ENCODE data around the gene ECD. TPM values are rescaled to one million over a fixed set of nuclear protein-coding genes. Genes with fewer than 3 reads are reported as not detected.

Gene ECD
- total RNA-seq, 1 donor from 2014 or later, result 6.2 TPM

DNA sequence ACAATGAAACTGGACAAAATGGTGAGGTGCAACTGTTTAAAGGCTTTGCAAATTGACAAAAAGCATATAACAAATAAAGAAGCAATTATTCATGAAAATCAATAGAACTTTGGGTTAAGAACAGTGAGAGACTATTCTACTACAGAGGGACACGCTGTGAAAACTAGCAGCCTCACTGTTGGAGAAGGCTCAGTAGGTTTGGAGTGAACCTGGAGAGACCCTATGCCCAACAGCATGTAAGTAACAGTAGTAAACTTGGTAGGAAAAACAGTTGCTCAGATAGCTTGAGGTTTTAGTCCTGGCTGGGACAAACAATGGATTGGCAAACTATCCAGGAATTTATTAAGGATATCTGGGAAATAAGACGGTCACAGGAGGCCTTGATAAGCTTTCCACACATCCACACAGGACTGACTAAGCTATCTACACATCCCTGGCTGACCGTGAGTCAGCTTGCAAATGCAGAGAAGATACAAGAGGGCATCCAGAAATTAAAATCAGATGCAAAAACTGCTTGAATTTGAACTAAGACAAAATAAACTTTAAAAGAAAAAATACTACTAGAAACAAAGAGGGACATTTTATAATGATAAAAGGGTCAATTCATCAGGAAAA is 16.0 kb upstream of the ECD start:
- H3K36me3 ChIP-seq, result peaks cover 28 to 51% of the 10 kb centered on the region in 2 donors
- no peaks in the 10 kb centered on the region for H3K9me3 ChIP-seq
- no peak overlapping the region for H3K27ac ChIP-seq

DNA sequence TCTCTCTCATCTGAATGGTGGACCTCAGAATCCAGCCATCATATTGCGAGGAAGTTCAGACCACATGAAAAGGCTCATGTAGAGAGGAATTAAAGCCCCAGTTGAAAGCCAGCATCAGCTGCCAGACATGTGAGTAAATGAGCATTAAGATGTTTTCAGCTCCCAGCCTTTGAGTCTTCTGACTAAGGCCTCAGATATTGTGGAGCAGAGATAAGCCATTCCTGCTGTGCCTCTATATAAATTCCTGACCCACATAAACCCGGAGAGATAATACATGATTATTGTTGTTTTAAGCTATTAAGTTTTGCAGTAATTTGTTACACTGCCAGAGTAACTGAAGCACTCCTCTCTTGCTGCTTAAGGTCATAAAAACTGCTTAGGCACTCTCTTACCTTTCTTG is 14.8 kb upstream of the ECD start:
- H3K27me3 ChIP-seq, result no peaks in the 10 kb centered on the region
- intact Hi-C loops (cut with DNase I), result no loop called here
- no peak overlapping the region for H3K27ac ChIP-seq
- TF ChIP-seq, protein P1, sequence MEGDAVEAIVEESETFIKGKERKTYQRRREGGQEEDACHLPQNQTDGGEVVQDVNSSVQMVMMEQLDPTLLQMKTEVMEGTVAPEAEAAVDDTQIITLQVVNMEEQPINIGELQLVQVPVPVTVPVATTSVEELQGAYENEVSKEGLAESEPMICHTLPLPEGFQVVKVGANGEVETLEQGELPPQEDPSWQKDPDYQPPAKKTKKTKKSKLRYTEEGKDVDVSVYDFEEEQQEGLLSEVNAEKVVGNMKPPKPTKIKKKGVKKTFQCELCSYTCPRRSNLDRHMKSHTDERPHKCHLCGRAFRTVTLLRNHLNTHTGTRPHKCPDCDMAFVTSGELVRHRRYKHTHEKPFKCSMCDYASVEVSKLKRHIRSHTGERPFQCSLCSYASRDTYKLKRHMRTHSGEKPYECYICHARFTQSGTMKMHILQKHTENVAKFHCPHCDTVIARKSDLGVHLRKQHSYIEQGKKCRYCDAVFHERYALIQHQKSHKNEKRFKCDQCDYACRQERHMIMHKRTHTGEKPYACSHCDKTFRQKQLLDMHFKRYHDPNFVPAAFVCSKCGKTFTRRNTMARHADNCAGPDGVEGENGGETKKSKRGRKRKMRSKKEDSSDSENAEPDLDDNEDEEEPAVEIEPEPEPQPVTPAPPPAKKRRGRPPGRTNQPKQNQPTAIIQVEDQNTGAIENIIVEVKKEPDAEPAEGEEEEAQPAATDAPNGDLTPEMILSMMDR (IDR thresholded peaks at IDR 0.05), result no peak
- H3K4me1 ChIP-seq, result no peaks in the 10 kb centered on the region
- H3K9me3 ChIP-seq, result no peaks in the 10 kb centered on the region
- no peak for DNase-seq (ENCODE audit: low spot score in 2 of 2)
- peaks cover 28 to 58% of the 10 kb centered on the region in 2 donors for H3K36me3 ChIP-seq
- H3K4me3 ChIP-seq, result no peak overlapping the region

More for the DNA sequence above, 16.0 kb upstream of the ECD start:
- TF ChIP-seq, protein P1 (IDR thresholded peaks at IDR 0.05), result no peak
- intact Hi-C loops (cut with DNase I), result no loop called here
- Histone ChIP-seq H3K4me1 (no peaks in the 10 kb centered on the region), H3K27me3 (no peaks in the 10 kb centered on the region), H3K4me3 (no peak overlapping the region)
- no peak for DNase-seq (ENCODE audit: low spot score in 2 of 2)

DNA sequence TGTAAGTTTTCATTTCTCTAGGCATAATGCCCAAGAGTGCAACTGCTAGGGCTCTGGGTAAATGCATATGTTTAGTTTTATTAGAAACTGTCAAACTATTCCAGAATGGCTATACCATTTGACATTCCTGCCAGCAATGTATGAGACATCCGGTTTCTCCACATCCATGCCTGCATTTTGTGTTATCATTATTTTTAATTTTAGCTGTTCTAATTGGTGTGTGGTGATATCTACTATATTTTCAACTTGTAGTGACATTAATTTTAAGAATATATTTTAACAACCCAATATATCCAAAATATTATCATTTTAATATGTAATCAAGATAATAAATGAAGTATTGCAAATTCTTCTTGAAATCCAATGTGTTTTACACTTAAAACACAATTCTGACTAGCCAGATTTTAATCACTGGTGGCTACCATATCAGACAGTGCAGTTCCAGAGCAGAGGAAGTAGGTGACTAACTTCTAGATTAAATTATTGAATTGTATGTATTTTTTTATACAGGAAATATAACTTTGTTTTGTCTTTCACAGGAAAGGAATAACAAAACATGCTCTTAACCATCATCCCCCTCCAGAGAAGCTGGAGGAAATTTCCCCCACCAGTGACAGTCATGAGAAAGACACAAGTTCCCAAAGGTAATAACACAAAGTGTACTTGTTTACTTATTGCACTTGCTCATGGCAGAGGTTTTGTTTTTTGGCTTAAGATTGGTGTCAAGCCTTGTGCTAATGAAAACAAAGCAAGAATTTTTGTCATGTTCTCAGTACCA is 6.5 kb upstream of the ECD start:
- TF ChIP-seq, protein P1 (IDR thresholded peaks at IDR 0.05), result no peak
- Histone ChIP-seq H3K36me3 (peaks cover 11 to 38% of the 10 kb centered on the region in 2 donors), H3K27ac (no peak overlapping the region), H3K4me3 (no peak overlapping the region), H3K27me3 (no peaks in the 10 kb centered on the region), H3K4me1 (no peaks in the 10 kb centered on the region), H3K9me3 (no peaks in the 10 kb centered on the region)
- intact Hi-C loops (cut with DNase I), result no loop called here
- no peak for DNase-seq (ENCODE audit: low spot score in 2 of 2)

GRCh38 chr10:73172867-73173266 is 5.1 kb upstream of the ECD start:
- H3K27ac ChIP-seq, result no peak overlapping the region
- TF ChIP-seq, protein P1 (IDR thresholded peaks at IDR 0.05), result no peak
- peaks cover 6 to 28% of the 10 kb centered on the region in 2 donors for H3K36me3 ChIP-seq
- intact Hi-C loops (cut with DNase I), result no loop called here
- no peak overlapping the region for H3K4me3 ChIP-seq
- H3K27me3 ChIP-seq, result no peaks in the 10 kb centered on the region
- H3K4me1 ChIP-seq, result peaks cover 0 to 6% of the 10 kb centered on the region in 2 donors
- H3K9me3 ChIP-seq, result no peaks in the 10 kb centered on the region
- DNase-seq (ENCODE audit: low spot score in 2 of 2), result no peak

- Histone ChIP-seq H3K27ac (no peak overlapping the region), H3K4me3 (peak overlapping the region in 1 of 2 donors; percentile 88), H3K4me1 (peaks cover 0 to 19% of the 10 kb centered on the region in 2 donors), H3K27me3 (no peaks in the 10 kb centered on the region), H3K36me3 (no peaks in the 10 kb centered on the region), H3K9me3 (no peaks in the 10 kb centered on the region)
- no peak for DNase-seq (ENCODE audit: low spot score in 2 of 2)
- intact Hi-C loops (cut with DNase I), result loop anchor here (2.0 to 10.0 kb wide), 3 partner anchors 57 to 815 kb away; partner anchors contain the start of genes DNAJB12, DNAJC9 and NUDT13
- TF ChIP-seq, protein P1 (IDR thresholded peaks at IDR 0.05), result no peak
Observed at GRCh38 chr10:73169320-73169719, 1.5 kb upstream of the ECD start.

Data from ascending aorta (tissue), 2 donors.